SK-N-MC (cell line): Measurements from ENCODE around the gene ROBO2.

Source experiments
- EZH2 ChIP-seq: fragments of 200-600 bp; sonication (generic); IDR thresholded peaks from one replicate; pipeline ENCODE4 v1.6.1; 2017; ENCODE audit warnings: antibody characterized with exemption
- POLR2AphosphoS5 ChIP-seq: IDR thresholded peaks from 2 replicates; pipeline ENCODE4 v1.6.1; 2012; ENCODE audit warnings: mild to moderate bottlenecking, low read depth, low read length, borderline replicate concordance

GRCh38 chr3:77553240-77553639 lies 513.3 kb downstream of the ROBO2 start:
- TF ChIP-seq EZH2 (no peak), POLR2AphosphoS5 (no peak)
